HCT116 (cell line): ENCODE results near the gene SCYGR4. TPM values are rescaled to one million over a fixed set of nuclear protein-coding genes. Genes with fewer than 3 reads are reported as not detected.

Source experiments
- ATAC-seq: fragments of 200-7000 bp; cut with Tn5 transposase; 2 replicates; pipeline ENCODE4 v1.9.1; 2020; ENCODE audit warnings: mild to moderate bottlenecking, moderate library complexity
- BruUV-seq: library from RNA; stranded (reverse); fragments of 400-500 nt; replicated peaks from 2 replicates; lab custom pipeline; 2021; lab: Mats Ljungman, UMichigan
- CTCF ChIA-PET: fragments of 300-600 bp; sonication (Branson Sonifier 250); formaldehyde crosslinking; loops from one replicate; lab custom pipeline; 2021; ENCODE audit warnings: antibody characterized with exemption; lab: Charles Lee
- POLR2A ChIA-PET: fragments of 300-600, 350-600 bp; sonication (Branson Sonifier 250); formaldehyde crosslinking; loops from one replicate; lab custom pipeline; 2021; ENCODE audit warnings: antibody characterized with exemption; lab: Charles Lee
- RAD21 ChIA-PET, 2 experiments: fragments of 300-600 bp; sonication (Branson Sonifier 250); formaldehyde crosslinking; loops; one replicate each; lab custom pipeline; 2023; ENCODE audit warnings: low total read pairs in 2 of 2; ENCODE audit not compliant: uncharacterized antibody in 2 of 2, unreplicated experiment in 2 of 2, low non-redundant PET in 1 of 2; lab: Charles Lee
- DNase-seq: peaks from one replicate; pipeline ENCODE4 v3.0.0-alpha.2; 2010; ENCODE audit warnings: low read depth, low spot score
- H2AFZ ChIP-seq: fragments of 200-600 bp; shearing (Covaris generic), sonication (generic); 2 replicates; pipeline ENCODE4 v1.6.1; 2017; ENCODE audit warnings: low read depth, mixed run types, mixed read lengths, antibody characterized with exemption, low read length; ENCODE audit not compliant: poor library complexity, severe bottlenecking
- H3K27ac ChIP-seq: 2 replicates; pipeline ENCODE4 v1.5.1; 2012; ENCODE audit warnings: low read depth, low read length
- H3K27me3 ChIP-seq: fragments of 200-600 bp; sonication (generic); 2 replicates; pipeline ENCODE4 v1.6.1; 2016; ENCODE audit warnings: mixed run types, low read length, mixed read lengths; ENCODE audit not compliant: insufficient read depth
- H3K36me3 ChIP-seq, 2 experiments: fragments of 200-500 bp in 1 of 2; fragments of 200-600 bp in 1 of 2; sonication (Bioruptor generic) in 1 of 2; sonication (generic) in 1 of 2; 2 replicates each; pipeline versions ENCODE4 v1.5.1 to v1.6.1; 2014 to 2016; ENCODE audit warnings: low read length in 2 of 2, inconsistent platforms in 1 of 2, mixed read lengths in 1 of 2, mixed run types in 1 of 2; ENCODE audit not compliant: insufficient read depth in 2 of 2, control insufficient read depth in 1 of 2
- H3K4me1 ChIP-seq, 2 experiments: fragments of 200-600 bp in 1 of 2; sonication (generic) in 1 of 2; 2 replicates each; pipeline versions ENCODE4 v1.5.1 to v1.6.1; 2012 to 2017; ENCODE audit warnings: low read length in 2 of 2, inconsistent platforms in 1 of 2, mild to moderate bottlenecking in 1 of 2, mixed read lengths in 1 of 2, mixed run types in 1 of 2, moderate library complexity in 1 of 2; ENCODE audit not compliant: insufficient read depth in 2 of 2, control insufficient read depth in 1 of 2
- H3K4me2 ChIP-seq: fragments of 200-600 bp; sonication (generic); 2 replicates; pipeline ENCODE4 v1.6.1; 2017; ENCODE audit warnings: mixed run types, low read length, mixed read lengths
- H3K4me3 ChIP-seq, 2 experiments: fragments of 200-600 bp in 1 of 2; sonication (generic) in 1 of 2; replicated peaks in 1 of 2; 2 replicates each; pipeline ENCODE4 v1.5.1; 2011 to 2016; ENCODE audit warnings: low read length in 2 of 2, control low read depth in 1 of 2, low read depth in 1 of 2, mild to moderate bottlenecking in 1 of 2, mixed read lengths in 1 of 2, mixed run types in 1 of 2
- H3K79me2 ChIP-seq: fragments of 200-600 bp; sonication (generic); 2 replicates; pipeline ENCODE4 v1.6.1; 2017; ENCODE audit warnings: mild to moderate bottlenecking, mixed run types, low read length, moderate library complexity, mixed read lengths; ENCODE audit not compliant: insufficient read depth
- H3K9ac ChIP-seq: fragments of 200-600 bp; sonication (generic); 2 replicates; pipeline ENCODE4 v1.6.1; 2016; ENCODE audit warnings: low read length, mixed read lengths
- H3K9me2 ChIP-seq: fragments of 200-600 bp; sonication (generic), shearing (Covaris generic); 2 replicates; pipeline ENCODE4 v1.6.1; 2017; ENCODE audit warnings: mixed run types, mild to moderate bottlenecking, moderate library complexity; ENCODE audit not compliant: insufficient read depth
- H3K9me3 ChIP-seq, 2 experiments: fragments of 200-500 bp in 1 of 2; fragments of 200-600 bp in 1 of 2; sonication (Bioruptor generic) in 1 of 2; sonication (generic) in 1 of 2; 2 replicates each; pipeline ENCODE4 v1.6.1; 2014 to 2017; ENCODE audit warnings: low read length in 2 of 2, mixed read lengths in 2 of 2, inconsistent platforms in 1 of 2, low read depth in 1 of 2, mild to moderate bottlenecking in 1 of 2, mixed run types in 1 of 2, moderate library complexity in 1 of 2; ENCODE audit not compliant: control insufficient read depth in 1 of 2, insufficient read depth in 1 of 2
- H4K20me1 ChIP-seq: fragments of 200-600 bp; sonication (generic), shearing (Covaris generic); 2 replicates; pipeline ENCODE4 v1.6.1; 2017; ENCODE audit warnings: mixed run types, mild to moderate bottlenecking, moderate library complexity; ENCODE audit not compliant: insufficient read depth
- CEBPB ChIP-seq: IDR thresholded peaks from 2 replicates; pipeline ENCODE4 v1.6.1; 2012; ENCODE audit warnings: low read depth
- EGR1 ChIP-seq: IDR thresholded peaks from 2 replicates; pipeline ENCODE4 v1.6.1; 2012; ENCODE audit warnings: low read depth
- EZH2 ChIP-seq: fragments of 200-600 bp; sonication (generic); IDR thresholded peaks from 2 replicates; pipeline ENCODE4 v1.6.1; 2017; ENCODE audit warnings: antibody characterized with exemption, mixed run types
- EZH2phosphoT487 ChIP-seq: fragments of 200-600 bp; IDR thresholded peaks from 2 replicates; pipeline ENCODE4 v1.6.1; 2018; ENCODE audit warnings: antibody characterized with exemption, borderline replicate concordance
- intact Hi-C: fragments of 100-400 bp; cut with micrococcal nuclease; formaldehyde crosslinking; loops from 2 replicates; pipeline ENCODE4 v1.10.0; 2022
- total RNA-seq: library from RNA; stranded (reverse); gene quantifications from one replicate; pipeline ENCODE4 v1.2.1, GENCODE V29; 2021; ENCODE audit not compliant: unreplicated experiment
- TF ChIP-seq, protein P1 (sequence below): IDR thresholded peaks from 2 replicates; pipeline ENCODE4 v1.6.1; 2012
- TF ChIP-seq, protein P2 (sequence below): IDR thresholded peaks from 2 replicates; pipeline ENCODE4 v1.6.1; 2012; ENCODE audit warnings: low read depth

Gene SCYGR4
- total RNA-seq, 1 experiment from 2014 or later: not detected

DNA sequence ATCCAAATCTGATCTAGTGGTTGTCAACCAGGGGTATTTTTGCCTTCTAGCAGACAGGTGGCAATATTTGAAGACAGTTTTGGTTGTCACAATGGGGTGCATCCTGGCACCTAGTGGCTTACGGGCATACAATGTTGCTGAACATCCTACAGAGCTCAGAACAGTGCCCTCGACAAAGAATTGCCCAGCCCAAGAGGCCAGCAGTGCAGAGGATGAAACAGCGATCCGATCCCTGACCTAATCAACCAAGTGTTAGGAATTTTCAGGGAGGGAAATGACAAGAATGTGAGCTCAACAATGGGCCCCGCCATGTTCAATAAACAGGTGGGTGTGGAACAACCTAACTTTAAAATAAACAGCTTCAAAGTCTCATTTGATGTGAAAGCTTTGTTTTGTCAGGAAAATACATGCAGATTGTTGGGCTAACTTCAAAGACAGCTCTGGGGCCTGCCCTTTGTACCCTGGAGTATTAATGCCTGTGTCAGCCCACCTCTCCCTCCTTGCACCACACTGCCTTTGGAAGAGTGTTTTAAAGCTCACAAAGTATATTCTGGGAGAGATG is 26.8 kb downstream of the SCYGR4 start (continued):
- TF ChIP-seq EZH2 (no peak), EGR1 (no peak), EZH2phosphoT487 (no peak)
- TF ChIP-seq, protein P1, sequence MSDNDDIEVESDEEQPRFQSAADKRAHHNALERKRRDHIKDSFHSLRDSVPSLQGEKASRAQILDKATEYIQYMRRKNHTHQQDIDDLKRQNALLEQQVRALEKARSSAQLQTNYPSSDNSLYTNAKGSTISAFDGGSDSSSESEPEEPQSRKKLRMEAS: no peak

DNA sequence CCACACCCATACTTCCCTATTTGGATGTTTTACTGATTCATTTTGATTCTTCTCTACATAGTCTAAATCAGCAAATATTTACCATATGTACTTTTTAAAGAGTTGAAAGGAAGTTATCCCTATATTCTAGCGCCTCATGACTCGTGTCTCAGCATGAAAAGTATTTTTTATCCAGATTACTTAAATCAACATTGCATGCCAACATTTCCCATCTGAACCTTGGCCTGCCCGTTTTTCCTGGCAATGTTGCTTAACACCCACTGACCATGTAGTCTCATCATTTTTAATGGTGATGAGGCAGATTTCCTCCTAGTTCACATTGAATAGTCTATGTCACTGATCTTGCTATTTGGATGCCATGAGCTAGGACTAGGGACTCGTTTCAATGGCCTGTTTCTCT is 36.1 kb downstream of the SCYGR4 start:
- ATAC-seq: no peak
- CTCF ChIA-PET: no interaction called here
- no peaks in the 10 kb centered on the region for H3K9me3 ChIP-seq
- intact Hi-C loops: loop anchor here (10.0 kb wide), 1 partner anchor 1001 kb away; no protein-coding TSS in a partner anchor
- POLR2A ChIA-PET: no interaction called here
- RAD21 ChIA-PET: no interaction called here
- BruUV-seq: no TSS peak
- H3K27me3 ChIP-seq: no peaks in the 10 kb centered on the region
- H3K79me2 ChIP-seq: no peaks in the 10 kb centered on the region
- no peaks in the 10 kb centered on the region for H3K36me3 ChIP-seq
- H3K4me2 ChIP-seq: no peak overlapping the region
- H3K9me2 ChIP-seq: no peaks in the 10 kb centered on the region
- TF ChIP-seq CEBPB: no peak
- TF ChIP-seq, protein P2, sequence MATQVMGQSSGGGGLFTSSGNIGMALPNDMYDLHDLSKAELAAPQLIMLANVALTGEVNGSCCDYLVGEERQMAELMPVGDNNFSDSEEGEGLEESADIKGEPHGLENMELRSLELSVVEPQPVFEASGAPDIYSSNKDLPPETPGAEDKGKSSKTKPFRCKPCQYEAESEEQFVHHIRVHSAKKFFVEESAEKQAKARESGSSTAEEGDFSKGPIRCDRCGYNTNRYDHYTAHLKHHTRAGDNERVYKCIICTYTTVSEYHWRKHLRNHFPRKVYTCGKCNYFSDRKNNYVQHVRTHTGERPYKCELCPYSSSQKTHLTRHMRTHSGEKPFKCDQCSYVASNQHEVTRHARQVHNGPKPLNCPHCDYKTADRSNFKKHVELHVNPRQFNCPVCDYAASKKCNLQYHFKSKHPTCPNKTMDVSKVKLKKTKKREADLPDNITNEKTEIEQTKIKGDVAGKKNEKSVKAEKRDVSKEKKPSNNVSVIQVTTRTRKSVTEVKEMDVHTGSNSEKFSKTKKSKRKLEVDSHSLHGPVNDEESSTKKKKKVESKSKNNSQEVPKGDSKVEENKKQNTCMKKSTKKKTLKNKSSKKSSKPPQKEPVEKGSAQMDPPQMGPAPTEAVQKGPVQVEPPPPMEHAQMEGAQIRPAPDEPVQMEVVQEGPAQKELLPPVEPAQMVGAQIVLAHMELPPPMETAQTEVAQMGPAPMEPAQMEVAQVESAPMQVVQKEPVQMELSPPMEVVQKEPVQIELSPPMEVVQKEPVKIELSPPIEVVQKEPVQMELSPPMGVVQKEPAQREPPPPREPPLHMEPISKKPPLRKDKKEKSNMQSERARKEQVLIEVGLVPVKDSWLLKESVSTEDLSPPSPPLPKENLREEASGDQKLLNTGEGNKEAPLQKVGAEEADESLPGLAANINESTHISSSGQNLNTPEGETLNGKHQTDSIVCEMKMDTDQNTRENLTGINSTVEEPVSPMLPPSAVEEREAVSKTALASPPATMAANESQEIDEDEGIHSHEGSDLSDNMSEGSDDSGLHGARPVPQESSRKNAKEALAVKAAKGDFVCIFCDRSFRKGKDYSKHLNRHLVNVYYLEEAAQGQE: no peak
- no peak overlapping the region for H3K4me3 ChIP-seq
- no peaks in the 10 kb centered on the region for H4K20me1 ChIP-seq
- peaks cover 0 to 6% of the 10 kb centered on the region in 2 experiments; a peak in 2 of 4 replicates for H3K4me1 ChIP-seq
- no peak overlapping the region for H3K9ac ChIP-seq
- no peak for DNase-seq
- H3K27ac ChIP-seq: no peak overlapping the region
- H2AFZ ChIP-seq: no peak overlapping the region
